ENCODE results near the gene ACAN.

The ACAN gene

DNA sequence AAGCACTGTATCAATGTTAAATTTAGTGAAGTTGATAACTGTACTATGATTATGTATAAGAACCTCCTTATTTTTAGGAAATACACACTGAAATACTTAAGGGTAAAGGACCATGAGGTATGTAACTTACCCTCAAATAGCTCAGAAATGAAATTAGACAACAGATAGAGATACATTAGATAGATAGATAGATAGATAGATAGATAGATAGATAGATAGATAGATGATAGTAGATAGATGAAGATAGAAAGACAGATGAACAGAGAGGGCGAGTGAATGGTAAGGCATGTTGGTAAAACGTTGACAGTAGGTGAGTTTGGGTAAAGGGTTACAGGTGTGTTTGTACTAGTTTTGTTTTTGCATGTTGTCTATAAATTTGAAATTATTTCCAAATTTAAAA, 38.0 kb upstream of the ACAN start:
- DNase-seq (ENCODE audit: low read depth), result no peak

DNA sequence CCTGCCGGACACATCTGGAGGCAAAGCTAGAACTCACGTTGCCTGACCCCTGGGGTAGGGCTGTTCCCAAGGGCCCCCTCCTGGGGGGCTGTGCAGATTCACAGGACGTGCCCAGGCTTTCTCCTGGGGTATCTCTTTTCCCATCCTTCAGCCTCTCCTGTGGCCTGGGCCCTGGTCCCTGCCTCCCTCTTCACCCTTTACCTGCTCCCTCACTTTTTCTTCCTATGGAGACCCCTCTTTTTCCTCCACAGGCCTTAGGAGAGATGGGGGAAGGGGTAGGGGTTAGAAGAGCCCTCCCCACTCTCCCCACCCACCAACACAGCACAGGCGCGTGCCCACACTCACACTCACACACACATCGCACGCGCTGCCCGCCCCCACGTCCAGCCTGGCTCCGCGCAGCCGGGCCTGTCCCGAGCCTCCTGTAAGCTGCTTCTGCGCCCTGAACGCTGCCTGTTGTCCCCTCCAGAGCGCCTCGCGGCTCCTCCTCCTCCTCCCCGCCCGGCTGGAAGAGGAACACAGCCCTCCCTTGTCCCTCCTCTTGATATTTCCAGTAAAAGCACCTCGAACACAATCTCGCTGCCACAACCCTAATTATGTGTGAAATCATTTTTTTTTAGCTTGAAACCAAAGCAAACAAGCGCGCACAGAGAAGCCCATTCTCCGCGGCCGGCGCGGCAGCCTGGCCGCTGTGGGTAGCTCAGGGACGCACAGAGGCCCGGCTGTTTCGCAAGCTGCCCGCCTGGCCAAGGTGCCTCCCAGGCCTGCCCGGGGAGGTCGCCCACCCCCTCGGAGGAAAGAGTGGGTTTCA, 33.9 kb upstream of the ACAN start:
- TF ChIP-seq, protein P1, sequence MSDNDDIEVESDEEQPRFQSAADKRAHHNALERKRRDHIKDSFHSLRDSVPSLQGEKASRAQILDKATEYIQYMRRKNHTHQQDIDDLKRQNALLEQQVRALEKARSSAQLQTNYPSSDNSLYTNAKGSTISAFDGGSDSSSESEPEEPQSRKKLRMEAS (IDR thresholded peaks at IDR 0.05; ENCODE audit: low read depth, low read length), result no peak
- TF ChIP-seq POLR2A (IDR thresholded peaks at IDR 0.05; ENCODE audit: extremely low read depth, insufficient read length) (no peak), MYC (IDR thresholded peaks at IDR 0.05; ENCODE audit: low read depth, low read length) (no peak)
- TF ChIP-seq, protein P2, sequence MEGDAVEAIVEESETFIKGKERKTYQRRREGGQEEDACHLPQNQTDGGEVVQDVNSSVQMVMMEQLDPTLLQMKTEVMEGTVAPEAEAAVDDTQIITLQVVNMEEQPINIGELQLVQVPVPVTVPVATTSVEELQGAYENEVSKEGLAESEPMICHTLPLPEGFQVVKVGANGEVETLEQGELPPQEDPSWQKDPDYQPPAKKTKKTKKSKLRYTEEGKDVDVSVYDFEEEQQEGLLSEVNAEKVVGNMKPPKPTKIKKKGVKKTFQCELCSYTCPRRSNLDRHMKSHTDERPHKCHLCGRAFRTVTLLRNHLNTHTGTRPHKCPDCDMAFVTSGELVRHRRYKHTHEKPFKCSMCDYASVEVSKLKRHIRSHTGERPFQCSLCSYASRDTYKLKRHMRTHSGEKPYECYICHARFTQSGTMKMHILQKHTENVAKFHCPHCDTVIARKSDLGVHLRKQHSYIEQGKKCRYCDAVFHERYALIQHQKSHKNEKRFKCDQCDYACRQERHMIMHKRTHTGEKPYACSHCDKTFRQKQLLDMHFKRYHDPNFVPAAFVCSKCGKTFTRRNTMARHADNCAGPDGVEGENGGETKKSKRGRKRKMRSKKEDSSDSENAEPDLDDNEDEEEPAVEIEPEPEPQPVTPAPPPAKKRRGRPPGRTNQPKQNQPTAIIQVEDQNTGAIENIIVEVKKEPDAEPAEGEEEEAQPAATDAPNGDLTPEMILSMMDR (IDR thresholded peaks at IDR 0.05; ENCODE audit: low read depth, low read length), result no peak
- no peak for DNase-seq (ENCODE audit: low read depth)
- H3K4me3 ChIP-seq (ENCODE audit: low read depth, low read length), result no peak overlapping the region

More for the DNA sequence above, 38.0 kb upstream of the ACAN start:
- TF ChIP-seq, protein P1 (IDR thresholded peaks at IDR 0.05; ENCODE audit: low read depth, low read length), result no peak
- TF ChIP-seq MYC (IDR thresholded peaks at IDR 0.05; ENCODE audit: low read depth, low read length), result no peak
- TF ChIP-seq, protein P2 (IDR thresholded peaks at IDR 0.05; ENCODE audit: low read depth, low read length), result no peak
- TF ChIP-seq POLR2A (IDR thresholded peaks at IDR 0.05; ENCODE audit: extremely low read depth, insufficient read length), result no peak
- H3K4me3 ChIP-seq (ENCODE audit: low read depth, low read length), result no peak overlapping the region

DNA sequence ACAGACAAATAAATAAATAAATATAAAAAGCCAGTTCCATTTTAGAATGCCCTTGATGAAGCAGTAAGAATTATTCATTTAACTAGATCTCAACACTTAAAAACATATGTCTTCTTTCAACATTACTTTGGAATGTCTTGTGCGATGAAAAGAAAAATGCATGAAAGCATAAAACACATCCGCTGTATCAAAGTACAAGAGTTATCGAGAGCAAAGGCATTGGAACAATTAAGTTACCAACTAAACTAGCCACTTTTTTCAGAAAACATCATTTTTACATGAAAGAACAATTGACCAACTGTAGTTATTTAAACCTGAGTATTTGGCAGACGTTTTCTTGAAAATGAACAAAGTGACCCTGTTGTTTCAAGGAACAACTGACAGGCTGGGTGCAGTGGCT, 27.5 kb upstream of the ACAN start:
- TF ChIP-seq, protein P1 (IDR thresholded peaks at IDR 0.05; ENCODE audit: low read depth, low read length), result no peak
- TF ChIP-seq MYC (IDR thresholded peaks at IDR 0.05; ENCODE audit: low read depth, low read length), result no peak
- TF ChIP-seq, protein P2 (IDR thresholded peaks at IDR 0.05; ENCODE audit: low read depth, low read length), result no peak

DNA sequence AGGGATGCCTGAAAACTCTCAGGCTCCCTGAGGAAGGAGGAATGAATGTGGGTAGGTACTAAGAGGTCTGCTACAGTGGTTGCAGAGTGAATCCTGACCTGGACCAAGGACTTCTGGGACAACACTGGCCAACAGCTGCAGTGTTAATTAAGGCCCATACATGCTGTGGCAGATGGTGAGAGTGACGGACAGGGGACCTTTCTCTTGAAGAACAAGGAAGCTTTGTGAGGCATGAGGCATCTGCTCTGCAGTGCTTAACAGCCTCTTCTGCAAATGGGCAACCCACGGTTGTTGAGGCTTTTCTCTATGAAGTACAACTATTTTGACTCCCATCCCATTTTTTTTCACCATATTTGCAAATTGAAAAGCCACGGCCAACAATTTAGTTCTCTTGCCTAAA, 26.6 kb upstream of the ACAN start:
- TF ChIP-seq, protein P2 (IDR thresholded peaks at IDR 0.05; ENCODE audit: low read depth, low read length), result no peak
- DNase-seq (ENCODE audit: low read depth), result no peak
- no peak overlapping the region for H3K4me3 ChIP-seq (ENCODE audit: low read depth, low read length)

More for the DNA sequence above, 27.5 kb upstream of the ACAN start:
- DNase-seq (ENCODE audit: low read depth), result no peak
- no peak overlapping the region for H3K4me3 ChIP-seq (ENCODE audit: low read depth, low read length)

DNA sequence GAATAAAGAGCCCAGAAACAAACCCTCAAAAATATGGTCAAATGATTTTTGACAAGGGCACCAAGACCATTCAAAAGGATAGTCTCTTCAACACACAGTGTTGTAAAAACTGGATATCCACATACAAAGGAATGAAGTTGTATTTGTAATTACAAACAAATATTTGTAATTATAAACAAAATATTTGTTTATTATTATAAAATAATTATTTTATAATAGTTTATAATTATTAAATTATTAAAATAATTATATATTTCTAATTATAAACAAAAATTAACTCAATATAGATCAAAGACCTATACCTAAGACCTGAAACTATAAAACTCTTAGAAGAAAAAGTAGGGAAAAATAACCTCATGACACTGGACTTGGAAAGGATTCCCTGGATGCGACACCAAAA, 23.3 kb upstream of the ACAN start:
- H3K4me3 ChIP-seq (ENCODE audit: low read depth, low read length), result no peak overlapping the region
- TF ChIP-seq, protein P1 (IDR thresholded peaks at IDR 0.05; ENCODE audit: low read depth, low read length), result no peak
- TF ChIP-seq POLR2A (IDR thresholded peaks at IDR 0.05; ENCODE audit: extremely low read depth, insufficient read length) (no peak), MYC (IDR thresholded peaks at IDR 0.05; ENCODE audit: low read depth, low read length) (no peak)
- TF ChIP-seq, protein P2 (IDR thresholded peaks at IDR 0.05; ENCODE audit: low read depth, low read length), result no peak
- DNase-seq (ENCODE audit: low read depth), result no peak
